Testis (tissue), 2 donors: ENCODE measurements around the gene KIFC3.

ENCODE experiments used
- POLR2A ChIP-seq: fragments of 450-650 bp; IDR thresholded peaks from one replicate; pipeline ENCODE4 v1.6.1; 2017; ENCODE audit warnings: antibody characterized with exemption, mild to moderate bottlenecking, moderate library complexity
- TF ChIP-seq, protein P1 (sequence below), 3 experiments: fragments of 450-650 bp in 2 of 3; fragments of 200-600 bp in 1 of 3; sonication (generic) in 1 of 3; IDR thresholded peaks; one replicate each; pipeline ENCODE4 v1.5.1; 2016 to 2019; ENCODE audit warnings: antibody characterized with exemption in 3 of 3, mild to moderate bottlenecking in 2 of 3, moderate library complexity in 1 of 3

- TF ChIP-seq, protein P1, sequence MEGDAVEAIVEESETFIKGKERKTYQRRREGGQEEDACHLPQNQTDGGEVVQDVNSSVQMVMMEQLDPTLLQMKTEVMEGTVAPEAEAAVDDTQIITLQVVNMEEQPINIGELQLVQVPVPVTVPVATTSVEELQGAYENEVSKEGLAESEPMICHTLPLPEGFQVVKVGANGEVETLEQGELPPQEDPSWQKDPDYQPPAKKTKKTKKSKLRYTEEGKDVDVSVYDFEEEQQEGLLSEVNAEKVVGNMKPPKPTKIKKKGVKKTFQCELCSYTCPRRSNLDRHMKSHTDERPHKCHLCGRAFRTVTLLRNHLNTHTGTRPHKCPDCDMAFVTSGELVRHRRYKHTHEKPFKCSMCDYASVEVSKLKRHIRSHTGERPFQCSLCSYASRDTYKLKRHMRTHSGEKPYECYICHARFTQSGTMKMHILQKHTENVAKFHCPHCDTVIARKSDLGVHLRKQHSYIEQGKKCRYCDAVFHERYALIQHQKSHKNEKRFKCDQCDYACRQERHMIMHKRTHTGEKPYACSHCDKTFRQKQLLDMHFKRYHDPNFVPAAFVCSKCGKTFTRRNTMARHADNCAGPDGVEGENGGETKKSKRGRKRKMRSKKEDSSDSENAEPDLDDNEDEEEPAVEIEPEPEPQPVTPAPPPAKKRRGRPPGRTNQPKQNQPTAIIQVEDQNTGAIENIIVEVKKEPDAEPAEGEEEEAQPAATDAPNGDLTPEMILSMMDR (IDR thresholded peaks at IDR 0.05), result no peak
- no peak for TF ChIP-seq POLR2A
Observed at GRCh38 chr16:57785385-57785784, 16.9 kb downstream of the KIFC3 start.
